ENCODE measurements around the gene PALS1.
"Not testable (repeated sequence)": the region's sequence is repeated elsewhere in the genome, so short reads cannot be mapped to it uniquely, and the experiment has no call there.

PALS1 gene

DNA sequence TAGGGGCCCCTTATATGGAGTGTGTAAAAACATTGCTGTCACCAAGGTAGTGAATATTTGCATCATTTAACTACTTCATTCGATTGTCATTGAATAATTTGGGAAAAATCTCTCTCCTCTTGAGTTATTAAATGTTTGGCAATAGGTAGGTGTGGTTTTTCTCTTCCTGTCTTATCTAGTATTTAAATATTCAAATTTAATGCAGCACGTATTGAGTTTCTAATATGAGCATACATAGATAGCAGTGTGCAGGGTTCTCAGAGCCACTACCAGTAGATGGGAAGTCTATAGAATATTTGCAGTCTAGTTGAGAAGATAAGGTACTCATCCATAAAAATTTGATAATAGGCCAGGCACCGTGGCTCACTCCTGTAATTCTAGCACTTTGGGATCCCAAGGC lies 16.7 kb downstream of the PALS1 start:
- DNase-seq: no peak

DNA sequence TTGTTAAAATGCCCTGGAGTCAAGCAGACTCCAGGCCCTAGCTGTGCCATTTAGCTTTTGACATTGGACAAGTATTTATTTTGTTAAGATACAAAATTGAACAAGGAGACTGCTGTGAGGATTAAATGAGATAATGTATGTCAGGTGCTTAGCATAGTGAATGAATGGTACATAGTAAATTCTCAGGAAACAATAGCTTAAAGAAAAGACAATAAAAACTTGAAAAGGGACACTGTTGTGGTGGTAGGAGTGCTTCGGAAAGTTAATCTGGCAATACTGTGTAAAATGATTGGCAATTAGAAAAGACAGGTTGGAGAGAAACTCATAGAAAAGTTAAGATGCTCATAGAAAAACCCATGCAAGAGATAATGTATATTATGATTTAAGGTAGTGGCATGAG lies 19.7 kb downstream of the PALS1 start:
- DNase-seq: no peak

DNA sequence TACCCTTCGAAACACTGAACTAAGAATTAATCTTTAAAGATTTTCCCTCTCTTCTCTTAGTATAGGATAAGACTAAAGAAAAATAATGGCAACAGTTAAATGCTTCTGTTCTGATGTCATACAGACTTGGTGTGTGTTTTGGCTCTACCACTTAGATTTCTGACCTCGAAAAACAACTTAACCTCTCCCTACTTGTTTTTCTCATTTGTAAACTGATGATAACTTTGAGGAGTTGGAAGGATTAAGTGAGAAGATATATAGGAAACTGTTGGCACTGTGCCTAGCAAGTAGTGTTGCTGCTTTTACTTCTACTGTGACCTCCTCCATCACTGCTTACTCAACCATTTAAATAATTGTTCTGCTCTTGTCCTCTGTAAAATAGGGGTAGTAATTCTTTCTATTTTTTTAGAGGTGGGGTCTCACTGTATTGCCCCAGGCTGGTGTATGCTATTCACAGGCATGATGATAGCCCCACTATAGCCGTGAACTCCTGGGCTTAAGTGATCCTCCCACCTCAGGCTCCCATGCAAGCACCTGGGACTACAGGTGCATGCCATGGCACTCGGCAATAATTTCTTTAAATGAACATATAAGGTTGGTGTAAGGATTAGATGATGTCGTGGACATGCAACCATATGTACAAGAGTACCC lies 22.4 kb downstream of the PALS1 start:
- no peak for DNase-seq

DNA sequence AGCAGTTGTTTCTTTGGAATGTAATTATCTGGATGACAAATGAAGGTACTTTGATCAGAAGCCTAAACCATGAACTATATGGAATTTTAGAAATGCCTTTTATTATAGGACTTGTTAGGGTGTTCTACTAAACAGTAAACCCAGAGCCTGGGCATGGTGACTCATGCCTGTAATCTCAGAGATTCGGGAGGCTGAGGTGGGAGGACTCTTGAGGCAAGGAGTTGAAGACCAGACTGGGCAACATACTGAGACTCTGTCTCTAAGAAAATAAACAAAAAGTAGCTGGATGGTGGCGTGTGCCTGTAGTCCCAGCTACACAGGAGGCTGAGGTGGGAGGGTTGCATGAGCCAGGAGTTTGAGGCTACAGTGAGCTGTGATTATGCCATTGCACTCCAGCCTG lies 23.9 kb downstream of the PALS1 start:
- no peak for DNase-seq

DNA sequence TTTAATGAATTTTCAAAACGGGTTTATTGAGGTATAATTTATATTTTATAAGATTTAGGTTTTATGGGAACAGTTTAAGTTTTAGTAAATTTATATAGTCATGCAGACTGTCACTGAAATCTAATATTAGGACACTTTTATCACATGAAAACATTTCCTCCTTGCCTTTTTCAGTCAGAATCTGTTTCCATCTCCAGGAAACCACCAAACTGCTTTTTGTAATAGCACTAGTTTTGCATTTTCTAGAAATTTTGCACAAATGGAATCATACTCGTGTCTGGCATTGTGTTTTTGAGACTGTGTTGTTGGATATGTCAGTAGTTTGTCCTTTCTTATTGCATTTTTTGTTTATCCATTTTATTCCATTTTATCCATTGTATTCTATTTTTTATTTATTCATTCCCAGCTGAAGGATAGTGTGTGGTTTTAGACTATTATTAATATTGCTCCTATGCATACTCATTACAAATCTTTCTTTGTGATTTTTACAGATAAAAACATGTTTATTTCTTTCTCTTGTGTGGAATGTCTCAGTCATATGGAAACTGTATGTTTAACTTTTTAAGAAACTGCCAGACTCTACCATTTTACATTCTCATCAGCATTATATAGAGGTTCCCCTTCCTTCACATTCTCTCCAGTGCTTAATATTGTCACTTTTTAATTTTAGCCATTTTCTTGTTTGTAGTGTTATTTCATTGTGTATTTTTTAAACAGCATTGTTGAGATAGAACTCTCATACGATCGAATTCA lies 26.5 kb downstream of the PALS1 start:
- DNase-seq: no peak

DNA sequence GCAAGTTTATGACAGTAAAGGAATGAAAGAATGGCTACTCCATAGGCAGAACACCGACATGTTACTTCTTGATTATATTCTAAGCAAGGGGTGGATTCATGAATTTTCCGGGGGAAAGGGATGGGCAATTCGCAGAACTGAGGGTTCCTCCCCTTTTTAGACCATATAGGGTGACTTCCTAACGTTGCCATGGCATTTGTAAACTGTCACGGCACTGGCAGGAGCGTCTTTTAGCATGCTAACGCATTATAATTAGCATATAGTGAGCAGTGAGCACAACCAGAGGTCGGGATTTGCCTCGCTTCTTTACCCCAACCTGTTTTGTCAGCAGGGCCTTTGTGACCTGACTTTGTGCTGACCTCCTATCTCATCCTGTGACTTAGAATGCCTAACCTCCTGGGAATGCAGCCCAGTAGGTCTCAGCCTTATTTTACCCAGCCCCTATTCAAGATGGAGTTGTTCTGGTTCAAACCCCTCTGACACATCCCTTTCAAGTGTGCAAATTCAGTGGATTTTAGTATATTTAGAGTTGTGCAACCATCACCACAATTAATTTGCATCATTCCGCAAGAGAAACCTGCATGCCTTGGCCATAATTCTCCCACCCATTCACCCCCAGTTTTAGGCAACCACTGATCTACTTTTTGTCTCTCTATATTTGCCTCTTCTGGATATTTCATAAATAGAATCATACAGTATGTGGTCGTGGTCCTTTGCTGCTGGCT lies 27.4 kb downstream of the PALS1 start:
- peak in 3 of 56 donors; percentile 13 to 46 (median 28) for DNase-seq

DNA sequence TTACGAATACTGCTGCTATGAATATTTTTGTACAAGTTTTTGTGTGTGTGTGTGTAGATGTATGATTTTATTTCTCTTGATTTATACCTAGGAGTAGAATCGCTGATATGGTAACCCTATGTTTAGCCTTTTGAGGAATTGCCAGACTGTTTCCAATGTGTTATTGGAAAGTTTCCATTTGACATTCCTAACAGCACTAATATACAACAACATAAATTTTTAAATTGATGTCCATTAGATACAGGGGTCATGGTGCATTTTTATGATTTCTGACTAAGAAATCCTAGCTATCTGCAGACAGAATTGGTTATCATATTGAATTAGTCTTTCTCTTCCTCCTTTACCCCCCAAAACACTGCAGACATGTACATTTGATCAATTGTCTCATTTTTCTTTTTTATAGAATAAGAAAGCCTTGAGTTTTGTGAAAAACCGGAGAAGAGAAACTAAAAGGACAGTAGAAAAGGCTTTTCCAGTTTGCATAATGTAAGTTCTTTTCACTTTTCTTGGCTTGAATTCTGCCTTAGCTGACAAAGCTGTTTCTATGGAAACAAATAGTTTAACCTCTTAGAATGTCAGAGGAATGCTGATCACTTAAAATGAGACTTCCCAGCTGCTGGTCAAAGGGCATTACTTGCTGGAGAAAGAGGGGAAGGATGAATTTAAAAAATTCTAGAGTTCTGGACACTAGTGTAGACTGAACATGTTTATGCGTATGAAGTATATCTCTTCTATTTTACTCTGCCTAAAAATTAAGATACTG lies 28.2 kb downstream of the PALS1 start:
- no peak for DNase-seq

DNA sequence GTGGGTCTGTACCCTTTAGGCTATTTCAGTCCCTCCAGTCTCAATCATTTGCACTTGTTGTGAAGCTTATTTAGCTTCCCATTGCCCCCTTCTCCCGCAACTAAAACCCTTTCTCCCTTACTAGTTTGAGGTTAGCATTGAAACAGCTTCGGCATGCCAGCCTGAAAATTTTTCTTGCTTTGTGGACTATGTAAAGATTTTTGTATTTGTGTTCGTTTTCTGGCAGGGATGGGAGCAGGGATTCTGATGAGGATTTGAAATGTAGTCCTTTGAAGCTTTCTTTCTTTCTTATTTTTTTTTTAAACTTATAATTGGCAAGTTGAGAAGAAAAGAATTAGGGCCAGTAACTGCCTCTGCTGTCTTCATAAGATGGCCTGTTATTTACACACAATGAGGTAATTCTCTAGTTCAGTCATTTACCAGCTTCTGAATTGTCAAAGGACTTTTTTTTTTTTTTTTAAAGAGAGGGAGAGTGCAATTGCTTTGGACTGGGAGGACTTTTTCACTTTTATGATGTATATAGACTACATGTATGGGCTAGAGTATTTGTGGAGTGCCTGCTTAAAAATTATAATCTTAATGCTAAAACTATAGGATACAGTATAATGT lies 29.0 kb downstream of the PALS1 start:
- peak in 2 of 56 donors; percentile 14 to 16 for DNase-seq

DNA sequence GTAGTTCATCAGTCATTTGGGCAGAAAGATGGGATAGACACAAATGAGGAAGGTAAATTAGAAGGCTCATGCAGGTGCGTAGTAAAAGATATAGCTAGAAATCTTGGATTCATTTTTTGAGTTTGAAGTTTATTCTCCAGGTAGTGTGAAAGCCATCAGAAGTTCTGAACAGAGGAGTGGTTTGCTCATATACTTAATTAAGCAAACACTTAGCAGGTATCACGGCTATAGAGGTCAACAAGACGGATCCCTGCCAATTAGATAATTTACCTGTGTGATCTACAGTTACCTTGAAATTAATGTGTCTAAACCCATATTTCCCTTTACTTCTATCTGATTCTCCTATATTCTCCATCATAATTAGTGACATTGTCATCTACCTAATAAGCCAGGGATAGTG lies 29.7 kb downstream of the PALS1 start:
- no peak for DNase-seq

DNA sequence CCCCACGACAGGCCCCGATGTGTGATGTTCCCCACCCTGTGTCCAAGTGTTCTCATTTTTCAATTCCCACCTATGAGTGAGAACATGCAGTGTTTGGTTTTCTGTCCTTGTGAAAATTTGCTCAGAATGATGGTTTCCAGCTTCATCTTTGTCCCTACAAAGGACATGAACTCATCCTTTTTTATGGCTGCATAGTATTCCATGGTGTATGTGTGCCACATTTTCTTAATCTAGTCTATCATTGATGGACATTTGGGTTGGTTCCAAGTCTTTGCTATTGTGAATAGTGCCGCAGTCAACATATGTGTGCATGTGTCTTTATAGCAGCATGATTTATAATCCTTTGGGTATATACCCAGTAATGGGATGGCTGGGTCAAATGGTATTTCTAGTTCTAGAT lies 32.0 kb downstream of the PALS1 start:
- DNase-seq: not testable (repeated sequence)

DNA sequence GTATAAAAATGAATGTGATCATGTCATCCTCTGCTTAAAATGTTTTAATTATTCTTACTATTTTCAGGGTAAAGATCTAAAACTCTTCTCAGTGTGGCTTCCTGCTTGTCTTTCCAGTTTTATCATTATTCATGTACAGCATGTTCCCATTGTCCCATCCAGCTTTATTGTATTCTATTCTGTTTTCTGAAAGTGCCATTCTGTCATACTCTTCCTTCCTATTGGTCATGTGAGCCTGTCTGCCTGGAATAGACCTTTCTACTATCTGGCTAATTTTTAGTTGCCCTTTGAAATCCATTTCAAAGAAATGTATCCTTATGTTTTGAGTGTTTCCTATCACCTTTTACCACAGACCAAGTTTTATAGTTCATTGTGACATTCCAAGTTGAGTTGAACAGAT lies 34.9 kb downstream of the PALS1 start:
- DNase-seq: peak in 1 of 56 donors; percentile 19

DNA sequence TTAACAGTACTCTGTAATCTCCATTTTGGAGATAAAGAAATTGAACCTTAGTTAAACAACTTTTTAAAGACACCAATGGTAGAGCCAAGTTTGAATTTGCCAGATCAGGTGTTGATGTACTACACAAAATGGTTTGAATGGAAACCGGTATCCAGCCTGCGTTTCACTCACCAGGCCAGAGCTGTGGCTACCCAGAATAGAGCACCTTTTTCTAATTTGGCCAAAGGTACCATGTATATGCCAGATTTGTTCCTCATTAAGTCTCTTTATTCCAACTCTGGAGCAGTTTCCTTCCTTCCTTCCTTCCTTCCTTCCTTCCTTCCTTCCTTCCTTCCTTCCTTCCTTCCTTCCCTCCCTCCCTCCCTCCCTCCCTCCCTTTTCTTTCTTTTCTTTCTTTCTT lies 39.3 kb downstream of the PALS1 start:
- DNase-seq: no peak

DNA sequence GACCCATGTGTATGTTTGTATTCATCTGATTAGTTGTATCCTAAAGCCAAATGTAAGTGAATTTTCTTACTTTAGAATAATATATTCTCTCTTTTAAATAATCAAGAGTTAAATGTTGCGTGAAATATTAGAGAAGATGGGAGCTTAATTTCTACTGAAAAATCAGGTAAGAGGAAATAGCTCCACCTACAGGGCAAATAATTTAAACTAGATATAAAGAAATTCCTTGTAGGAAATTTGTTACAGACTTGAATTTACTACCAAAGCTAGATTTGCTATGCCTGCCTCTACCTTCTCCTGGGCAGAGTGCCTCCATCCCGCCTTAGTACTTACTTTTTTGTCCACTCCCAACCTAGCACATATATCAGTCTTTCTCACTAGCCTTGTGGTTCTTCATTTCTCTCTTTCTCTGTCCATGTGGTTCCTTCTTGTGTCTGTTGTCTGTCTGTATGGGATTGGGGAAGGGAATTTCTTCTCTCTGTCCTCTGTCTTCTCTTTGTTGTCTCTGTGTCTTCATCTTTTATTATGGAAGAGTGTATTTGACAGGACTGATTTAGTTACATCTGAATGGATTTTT lies 44.7 kb downstream of the PALS1 start:
- no peak for DNase-seq

Data from amygdala (tissue), 56 donors.